HepG2 (cell line): Measurements from ENCODE around the gene AFAP1. TPM values are rescaled to one million over a fixed set of nuclear protein-coding genes. Genes with fewer than 3 reads are reported as not detected.

Experiments
- ATAC-seq: fragments of 200-7000 bp; cut with Tn5 transposase; 3 replicates; pipeline ENCODE4 v1.9.1; 2020; ENCODE audit warnings: mild to moderate bottlenecking, moderate library complexity
- BruUV-seq: library from RNA; stranded (reverse); fragments of 400-500 nt; replicated peaks from 2 replicates; lab custom pipeline; 2021; lab: Mats Ljungman, UMichigan
- CTCF ChIA-PET: fragments of 300-600 bp; formaldehyde crosslinking; extraction: SDS; loops from one replicate; lab custom pipeline; 2021; ENCODE audit warnings: low total read pairs, inconsistent platforms, low intra/inter-chr PET ratio; lab: Yijun Ruan, JAX
- POLR2A ChIA-PET: fragments of 350-600 bp; sonication (Branson Sonifier 250); formaldehyde crosslinking; loops from one replicate; lab custom pipeline; 2020; ENCODE audit warnings: antibody characterized with exemption, inconsistent platforms; lab: Yijun Ruan, JAX
- DNase-seq: peaks from one replicate; pipeline ENCODE4 v3.0.0-alpha.2; 2015; ENCODE audit warnings: low spot score
- FAIRE-seq: peaks from 3 replicates; lab custom pipeline; 2011; peaks lifted over from hg19 to GRCh38; lab: Jason Lieb, UNC
- H2AFZ ChIP-seq: one replicate; pipeline ENCODE4 v1.6.1; 2011; ENCODE audit warnings: low read length, inconsistent platforms
- H3K27ac ChIP-seq: fragments of 300-600 bp; 3 replicates; pipeline ENCODE4 v1.8.0; 2011; ENCODE audit warnings: mixed run types, mild to moderate bottlenecking, mixed read lengths, low read length, inconsistent platforms; ENCODE audit not compliant: insufficient read depth; ENCODE audit errors: extremely low read length
- H3K27me3 ChIP-seq, 2 experiments: fragments of 200-600 bp in 1 of 2; 2 replicates in 1 of 2; 3 replicates in 1 of 2; pipeline versions ENCODE4 v1.6.0 to v1.8.0; 2011; ENCODE audit warnings: low read length in 2 of 2, mild to moderate bottlenecking in 2 of 2, moderate library complexity in 2 of 2, inconsistent platforms in 1 of 2; ENCODE audit not compliant: insufficient read depth in 2 of 2, control insufficient read depth in 1 of 2
- H3K36me3 ChIP-seq, 2 experiments: fragments of 200-600 bp in 1 of 2; replicated peaks in 1 of 2; 2 replicates in 1 of 2; 3 replicates in 1 of 2; pipeline versions ENCODE4 v1.5.1 to v1.8.0; 2011; ENCODE audit warnings: low read length in 2 of 2, inconsistent platforms in 1 of 2; ENCODE audit not compliant: insufficient read depth in 2 of 2, control insufficient read depth in 1 of 2
- H3K4me1 ChIP-seq: 2 replicates; pipeline ENCODE4 v1.5.1; 2012; ENCODE audit warnings: low read length, inconsistent platforms; ENCODE audit not compliant: insufficient read depth
- H3K4me2 ChIP-seq: 2 replicates; pipeline ENCODE4 v1.6.0; 2011; ENCODE audit warnings: low read depth, low read length, inconsistent platforms
- H3K4me3 ChIP-seq, 3 experiments: fragments of 200-600 bp in 1 of 3; sonication (generic), shearing (Covaris generic) in 1 of 3; replicated peaks in 1 of 3; 2 replicates each; pipeline ENCODE4 v1.5.1; 2011 to 2016; ENCODE audit warnings: low read length in 3 of 3, inconsistent platforms in 2 of 3, low read depth in 2 of 3, mild to moderate bottlenecking in 2 of 3, control low read depth in 1 of 3, mixed read lengths in 1 of 3; ENCODE audit not compliant: insufficient read depth in 1 of 3
- H3K79me2 ChIP-seq: one replicate; pipeline ENCODE4 v1.6.1; 2011; ENCODE audit warnings: low read length, inconsistent platforms; ENCODE audit not compliant: insufficient read depth
- H3K9ac ChIP-seq: 2 replicates; pipeline ENCODE4 v1.6.0; 2011; ENCODE audit warnings: mild to moderate bottlenecking, low read depth, low read length, inconsistent platforms; ENCODE audit not compliant: insufficient read depth
- H3K9me3 ChIP-seq: 2 replicates; pipeline ENCODE4 v1.5.1; 2012; ENCODE audit warnings: mild to moderate bottlenecking, low read length
- H4K20me1 ChIP-seq: 2 replicates; pipeline ENCODE4 v1.6.0; 2011; ENCODE audit warnings: inconsistent platforms, mild to moderate bottlenecking, low read length, moderate library complexity; ENCODE audit not compliant: insufficient read depth
- CCAR2 ChIP-seq: fragments of 200-400 bp; formaldehyde crosslinking; optimal IDR thresholded peaks from 2 replicates; pipeline ENCODE3; 2018; ENCODE audit warnings: low read depth, mild to moderate bottlenecking, low read length, moderate library complexity
- CEBPB ChIP-seq: IDR thresholded peaks from 2 replicates; pipeline ENCODE4 v1.6.1; 2011; ENCODE audit warnings: low read depth, low read length, improper control_type of control experiment, borderline replicate concordance
- EED ChIP-seq: sonication (generic); formaldehyde crosslinking; IDR thresholded peaks from 2 replicates; pipeline ENCODE4 v1.5.0; 2020; ENCODE audit warnings: mild to moderate bottlenecking, missing genetic modification reagents
- GMEB1 ChIP-seq: sonication (generic); formaldehyde crosslinking; IDR thresholded peaks from 2 replicates; pipeline ENCODE4 v1.5.1; 2020; ENCODE audit warnings: missing genetic modification reagents, mild to moderate bottlenecking, borderline replicate concordance
- NFIC ChIP-seq: IDR thresholded peaks from 2 replicates; pipeline ENCODE4 v1.6.1; 2012; ENCODE audit warnings: mild to moderate bottlenecking, low read length, inconsistent platforms
- PATZ1 ChIP-seq: sonication (generic); formaldehyde crosslinking; IDR thresholded peaks from 2 replicates; pipeline ENCODE4 v1.4.0; 2020; ENCODE audit warnings: missing genetic modification reagents
- RNF219 ChIP-seq: sonication (generic); formaldehyde crosslinking; IDR thresholded peaks from 2 replicates; pipeline ENCODE4 v1.5.0; 2020; ENCODE audit warnings: mild to moderate bottlenecking, missing genetic modification reagents
- SIX4 ChIP-seq: sonication (generic); formaldehyde crosslinking; IDR thresholded peaks from 2 replicates; pipeline ENCODE4 v1.4.0; 2020; ENCODE audit warnings: missing genetic modification reagents
- ZBTB10 ChIP-seq: sonication (generic); formaldehyde crosslinking; IDR thresholded peaks from 2 replicates; pipeline ENCODE4 v1.4.0; 2020; ENCODE audit warnings: missing genetic modification reagents, borderline replicate concordance
- ZNF160 ChIP-seq: sonication (generic); formaldehyde crosslinking; IDR thresholded peaks from 2 replicates; pipeline ENCODE4 v1.8.0; 2022; ENCODE audit warnings: mild to moderate bottlenecking, inconsistent platforms, missing genetic modification reagents
- ZNF18 ChIP-seq: sonication (generic); formaldehyde crosslinking; IDR thresholded peaks from 2 replicates; pipeline ENCODE4 v1.8.0; 2022; ENCODE audit warnings: mild to moderate bottlenecking, missing genetic modification reagents; ENCODE audit not compliant: insufficient replicate concordance
- ZNF629 ChIP-seq: sonication (generic); formaldehyde crosslinking; conservative IDR thresholded peaks from 2 replicates; pipeline ENCODE4 v1.5.0; 2020; ENCODE audit warnings: missing genetic modification reagents
- ZSCAN9 ChIP-seq: IDR thresholded peaks from 2 replicates; pipeline ENCODE4 v1.6.1; 2016; ENCODE audit warnings: borderline replicate concordance
- WGBS: methylation state at CpG from one replicate; pipeline ENCODE4 v1.1.6; 2017; ENCODE audit warnings: low lambda C conversion rate; 5-methylcytosine and 5-hydroxymethylcytosine counted together
- in situ Hi-C: cut with HindIII; loops from 2 replicates; pipeline ENCODE4 v1.10.0; 2017; ENCODE audit warnings: low pct_unique_long_range_greater_than_20kb; ENCODE audit not compliant: extremely low pct_ligation_motif_present
- intact Hi-C: fragments of 100-400 bp; cut with micrococcal nuclease; formaldehyde crosslinking; loops from one replicate; pipeline ENCODE4 v1.10.0; 2022; ENCODE audit not compliant: unreplicated experiment
- polyA plus RNA-seq, 8 experiments: library from polyadenylated mRNA; depleted of rRNA in 3 of 8; stranded (reverse) in 7 of 8; unstranded in 1 of 8; fragments of >200 nt; fragmentation: Illumina TruSeq in 4 of 8; extraction: Trizol in 4 of 8; gene quantifications; 2 replicates each; pipeline versions ENCODE4 v1.2.1 to v1.2.3, GENCODE V29; 2011 to 2016; ENCODE audit warnings: low read depth in 4 of 8, missing spikeins in 1 of 8, mixed read lengths in 1 of 8; ENCODE audit not compliant: insufficient read depth in 1 of 8
- total RNA-seq, 5 experiments: library from RNA; depleted of rRNA; stranded (reverse); fragments of >200 nt; fragmentation: Illumina TruSeq; extraction: Trizol; gene quantifications; 2 replicates each; pipeline ENCODE4 v1.2.3, GENCODE V29; 2016; ENCODE audit warnings: low read depth in 1 of 5

AFAP1 gene
- total and polyA plus RNA-seq, 2 of the 13 experiments (the other 11 are each of a cell fraction or from before 2014, with no cell fraction given) = 2.5 TPM

GRCh38 chr4:7793186-7793585 is 146.5 kb downstream of the AFAP1 start (continued):
- TF ChIP-seq ZBTB10 = no peak
- TF ChIP-seq, all 625 proteins: peak for 1

- Histone ChIP-seq H3K9me3 (no peaks in the 10 kb centered on the region), H3K4me1 (no peaks in the 10 kb centered on the region), H3K27ac (no peak overlapping the region), H4K20me1 (no peaks in the 10 kb centered on the region), H3K9ac (no peak overlapping the region), H3K4me2 (no peak overlapping the region), H3K79me2 (no peaks in the 10 kb centered on the region), H3K36me3 (peaks cover 0 to 21% of the 10 kb centered on the region in 2 experiments; a peak in 3 of 5 replicates), H3K4me3 (no peak overlapping the region), H2AFZ (no peak overlapping the region), H3K27me3 (no peaks in the 10 kb centered on the region)
- BruUV-seq = no TSS peak
- ATAC-seq = no peak
- no peak for FAIRE-seq
- ChIA-PET POLR2A (no interaction called here), CTCF (no interaction called here)
- 96% methylated on average over 8 of the region's 8 CpGs for WGBS
- no peak for DNase-seq
- intact Hi-C loops = no loop called here
- in situ Hi-C loops = no loop called here
- no peak for TF ChIP-seq ZNF629 (CRISPR knock-in tag)
- no peak for TF ChIP-seq PATZ1 (CRISPR knock-in tag)
- TF ChIP-seq CCAR2 = no peak
- TF ChIP-seq ZSCAN9 (CRISPR knock-in tag) = no peak
- no peak for TF ChIP-seq CEBPB
- TF ChIP-seq EED (CRISPR knock-in tag) = no peak
- no peak for TF ChIP-seq ZNF18 (CRISPR knock-in tag)
- no peak for TF ChIP-seq GMEB1 (CRISPR knock-in tag)
- TF ChIP-seq SIX4 = no peak
- TF ChIP-seq ZNF160 (CRISPR knock-in tag) = no peak
- TF ChIP-seq RNF219 (CRISPR knock-in tag) = no peak
- TF ChIP-seq NFIC = no peak
Observed at GRCh38 chr4:7792616-7793015, 147.0 kb downstream of the AFAP1 start.
